ENCODE measurements around the gene ATP1A4.

ATP1A4 gene

GRCh38 chr1:160158031-160158430, 6.6 kb downstream of the ATP1A4 start:
- no peak for TF ChIP-seq CTCF (IDR thresholded peaks at IDR 0.05; ENCODE audit: low read depth, low read length)
- DNase-seq (ENCODE audit: extremely low read depth, low read depth), result no peak

GRCh38 chr1:160158534-160158933, 7.1 kb downstream of the ATP1A4 start:
- DNase-seq (ENCODE audit: extremely low read depth, low read depth), result no peak
- TF ChIP-seq CTCF (IDR thresholded peaks at IDR 0.05; ENCODE audit: low read depth, low read length), result no peak

- TF ChIP-seq CTCF (IDR thresholded peaks at IDR 0.05; ENCODE audit: low read depth, low read length), result no peak
- DNase-seq (ENCODE audit: extremely low read depth, low read depth), result no peak
These were observed 8.4 kb downstream of the ATP1A4 start for GRCh38 chr1:160159846-160160245.

DNA sequence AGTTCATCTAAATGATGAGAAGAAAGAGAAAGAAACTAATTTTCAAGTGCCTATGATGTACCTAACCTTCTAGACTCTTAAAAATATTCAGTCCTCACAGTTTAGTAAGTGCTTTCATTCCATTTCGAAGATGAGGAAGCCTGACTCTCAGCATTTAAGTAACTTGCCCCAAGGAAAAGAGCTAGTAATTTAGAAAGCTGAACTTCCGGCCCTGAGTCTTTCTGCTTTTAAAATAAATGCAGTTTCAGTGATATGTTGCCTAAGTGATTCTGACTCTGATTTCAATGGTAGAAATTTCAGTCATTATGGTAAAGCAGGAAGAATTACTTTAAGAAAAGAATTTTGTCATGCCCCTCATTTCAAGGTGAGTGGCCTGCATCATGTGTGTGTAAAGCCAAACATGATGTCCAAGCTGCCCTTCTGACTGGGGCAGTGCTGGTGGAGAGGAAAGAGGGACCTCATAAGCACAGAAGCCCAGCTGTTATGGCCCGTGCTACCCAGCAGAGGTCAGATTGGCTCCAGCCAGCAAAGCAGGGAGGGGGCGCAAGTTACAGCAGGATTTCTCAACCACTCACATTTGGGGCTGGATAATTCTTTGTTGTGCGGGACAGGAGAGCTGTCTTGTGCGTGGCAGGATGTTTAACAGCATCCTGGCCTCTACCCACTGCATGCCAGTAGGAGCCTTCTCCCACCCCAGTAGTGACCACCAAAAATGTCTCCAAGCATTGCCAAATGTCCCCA, 10.7 kb downstream of the ATP1A4 start:
- DNase-seq (ENCODE audit: extremely low read depth, low read depth), result no peak
- TF ChIP-seq CTCF (IDR thresholded peaks at IDR 0.05; ENCODE audit: low read depth, low read length), result peak; percentile 49

DNA sequence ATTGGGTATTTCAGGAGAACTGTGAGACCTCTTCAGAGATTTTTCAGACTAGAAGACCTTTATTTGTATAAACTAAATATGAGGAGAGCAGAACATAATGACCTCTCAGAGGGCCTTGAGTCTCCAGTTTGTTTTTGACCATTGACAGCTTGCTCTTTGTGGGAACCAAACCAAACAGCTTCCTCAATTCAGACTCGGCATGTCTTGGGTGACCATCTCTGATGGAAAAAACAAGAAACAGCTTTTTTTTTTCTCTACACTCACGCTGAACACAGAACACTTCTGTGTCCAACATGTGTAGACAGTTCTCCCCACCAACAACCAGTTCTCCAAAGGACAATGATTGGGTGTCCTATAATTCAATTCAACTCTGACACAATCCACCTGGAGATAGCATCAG, 11.5 kb downstream of the ATP1A4 start:
- TF ChIP-seq CTCF (IDR thresholded peaks at IDR 0.05; ENCODE audit: low read depth, low read length), result no peak
- DNase-seq (ENCODE audit: extremely low read depth, low read depth), result no peak

DNA sequence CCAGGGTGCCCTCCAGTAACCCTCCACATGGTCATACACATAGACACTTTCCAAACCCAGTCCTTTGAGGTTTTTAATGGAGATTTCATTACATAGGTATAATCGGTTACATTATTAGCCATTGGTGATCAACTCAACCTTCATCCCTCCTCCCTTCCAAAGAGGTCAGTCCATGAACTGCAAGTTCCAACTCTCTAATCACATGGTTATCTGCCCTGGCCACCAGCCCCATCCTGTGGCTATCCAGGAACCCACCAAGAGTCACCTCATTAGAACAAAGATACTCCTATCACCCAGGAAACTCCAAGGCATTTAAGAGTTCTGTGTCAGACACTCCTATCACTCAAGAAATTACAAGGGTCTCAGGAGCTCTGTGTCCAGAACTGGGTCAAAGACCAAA, 12.2 kb downstream of the ATP1A4 start:
- DNase-seq (ENCODE audit: extremely low read depth, low read depth), result no peak
- peak; percentile 5 for TF ChIP-seq CTCF (IDR thresholded peaks at IDR 0.05; ENCODE audit: low read depth, low read length)

- DNase-seq (ENCODE audit: extremely low read depth, low read depth), result no peak
- TF ChIP-seq CTCF (IDR thresholded peaks at IDR 0.05; ENCODE audit: low read depth, low read length), result no peak
These were observed 12.7 kb downstream of the ATP1A4 start for GRCh38 chr1:160164121-160164520.
